RWPE2 (cell line): ENCODE results near the gene TECPR2.

Source experiments
- ATAC-seq: fragments of 200-7000 bp; cut with Tn5 transposase; 3 replicates; pipeline ENCODE4 v1.9.1; 2021; ENCODE audit warnings: low read depth
- DNase-seq: peaks from one replicate; pipeline ENCODE4 v3.0.0-alpha.2; 2020; ENCODE audit warnings: low spot score
- H3K27ac ChIP-seq: fragments of 450-650 bp; 2 replicates; pipeline ENCODE4 v1.5.1; 2017; ENCODE audit warnings: mild to moderate bottlenecking; ENCODE audit not compliant: poor library complexity, severe bottlenecking
- H3K27me3 ChIP-seq: fragments of 250-450 bp; sonication (Bioruptor Pico); 2 replicates; pipeline ENCODE4 v1.5.1; 2021; ENCODE audit warnings: mild to moderate bottlenecking, moderate library complexity; ENCODE audit not compliant: insufficient read depth, poor library complexity, severe bottlenecking
- H3K36me3 ChIP-seq: fragments of 250-450 bp; sonication (Bioruptor Pico); 2 replicates; pipeline ENCODE4 v1.5.1; 2020; ENCODE audit warnings: low read depth, mild to moderate bottlenecking, moderate library complexity
- H3K4me1 ChIP-seq: fragments of 250-450 bp; sonication (Bioruptor Pico); 2 replicates; pipeline ENCODE4 v1.5.1; 2021; ENCODE audit warnings: mild to moderate bottlenecking, moderate library complexity; ENCODE audit not compliant: insufficient read depth, poor library complexity, severe bottlenecking
- H3K4me3 ChIP-seq: fragments of 250-450 bp; sonication (Bioruptor Pico); 2 replicates; pipeline ENCODE4 v1.5.1; 2021; ENCODE audit warnings: mild to moderate bottlenecking, moderate library complexity; ENCODE audit not compliant: severe bottlenecking
- H3K9me3 ChIP-seq: fragments of 250-450 bp; sonication (Bioruptor Pico); 2 replicates; pipeline ENCODE4 v1.5.1; 2021; ENCODE audit warnings: mild to moderate bottlenecking, moderate library complexity; ENCODE audit not compliant: severe bottlenecking
- CTCF ChIP-seq: fragments of 450-650 bp; IDR thresholded peaks from one replicate; pipeline ENCODE4 v1.5.1; 2017; ENCODE audit warnings: mild to moderate bottlenecking, moderate library complexity; ENCODE audit not compliant: poor library complexity, severe bottlenecking

TECPR2 gene

GRCh38 chr14:102490456-102490855 is 127.7 kb downstream of the TECPR2 start:
- no peak overlapping the region for H3K4me3 ChIP-seq
- H3K36me3 ChIP-seq: no peaks in the 10 kb centered on the region
- no peak overlapping the region for H3K27ac ChIP-seq
- TF ChIP-seq CTCF: no peak
- H3K9me3 ChIP-seq: no peaks in the 10 kb centered on the region
- ATAC-seq: no peak
- H3K4me1 ChIP-seq: peaks cover 16% of the 10 kb centered on the region
- H3K27me3 ChIP-seq: no peaks in the 10 kb centered on the region
- no peak for DNase-seq

- Histone ChIP-seq H3K27ac (peak overlapping the region; percentile 5), H3K4me1 (peaks cover 16% of the 10 kb centered on the region), H3K9me3 (no peaks in the 10 kb centered on the region), H3K27me3 (no peaks in the 10 kb centered on the region), H3K4me3 (no peak overlapping the region), H3K36me3 (no peaks in the 10 kb centered on the region)
- no peak for TF ChIP-seq CTCF
- DNase-seq: no peak
- peak; percentile 87 for ATAC-seq
Observed at GRCh38 chr14:102491366-102491765, 128.6 kb downstream of the TECPR2 start.

GRCh38 chr14:102491786-102492530 is 129.2 kb downstream of the TECPR2 start:
- Histone ChIP-seq H3K4me1 (peaks cover 16% of the 10 kb centered on the region), H3K27me3 (no peaks in the 10 kb centered on the region), H3K4me3 (no peak overlapping the region), H3K27ac (peak overlapping the region; percentile 5), H3K36me3 (no peaks in the 10 kb centered on the region), H3K9me3 (no peaks in the 10 kb centered on the region)
- no peak for ATAC-seq
- DNase-seq: no peak
- TF ChIP-seq CTCF: no peak

DNA sequence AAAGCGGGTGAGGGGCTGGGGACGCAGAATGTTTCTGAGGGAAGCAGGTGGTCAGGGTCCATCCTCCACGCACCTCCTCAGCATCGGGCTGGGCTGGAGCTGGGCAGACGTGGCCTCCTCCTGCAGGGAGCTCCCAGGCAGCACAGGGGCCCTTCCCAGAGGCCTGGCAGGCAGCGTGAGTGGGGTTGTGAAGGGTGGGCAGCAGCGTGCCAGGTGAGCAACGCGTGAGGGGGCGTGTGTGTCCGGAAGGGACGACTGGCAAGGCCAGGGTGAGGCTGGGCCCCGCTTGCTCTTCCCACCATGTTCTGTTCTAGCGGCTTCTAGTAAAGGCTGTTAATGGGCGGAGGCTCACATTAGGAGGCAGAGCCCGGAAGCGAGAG is 129.8 kb downstream of the TECPR2 start:
- Histone ChIP-seq H3K27ac (no peak overlapping the region), H3K36me3 (no peaks in the 10 kb centered on the region), H3K27me3 (no peaks in the 10 kb centered on the region), H3K4me1 (peaks cover 16% of the 10 kb centered on the region), H3K4me3 (no peak overlapping the region), H3K9me3 (no peaks in the 10 kb centered on the region)
- TF ChIP-seq CTCF: no peak
- ATAC-seq (no peak), DNase-seq (no peak)

GRCh38 chr14:102493096-102493495 is 130.4 kb downstream of the TECPR2 start:
- DNase-seq: no peak
- H3K9me3 ChIP-seq: no peaks in the 10 kb centered on the region
- no peak overlapping the region for H3K4me3 ChIP-seq
- no peak overlapping the region for H3K27ac ChIP-seq
- no peaks in the 10 kb centered on the region for H3K27me3 ChIP-seq
- no peak for TF ChIP-seq CTCF
- no peaks in the 10 kb centered on the region for H3K36me3 ChIP-seq
- no peak for ATAC-seq
- peaks cover 16% of the 10 kb centered on the region for H3K4me1 ChIP-seq
